ENCODE data around the gene FUT1. TPM values are rescaled to one million over a fixed set of nuclear protein-coding genes. Genes with fewer than 3 reads are reported as not detected.

FUT1 gene
- total and polyA plus RNA-seq, 9 of the 15 experiments (the other 6 are each of a cell fraction or from before 2014, with no cell fraction given): 2.3 to 18.5 (median 8.8) TPM

GRCh38 chr19:48720613-48721296, 31.7 kb downstream of the FUT1 start (continued):
- TF ChIP-seq MGA (IDR thresholded peaks at IDR 0.05): no peak
- peak; percentile 95 for TF ChIP-seq CXXC5 (CRISPR knock-in tag; IDR thresholded peaks at IDR 0.05)
- TF ChIP-seq ZNF24 (IDR thresholded peaks at IDR 0.05): peak; percentile 80
- peak; percentile 77; the same call in 1 of the 2 replicates for TF ChIP-seq E2F3 (CRISPR knock-in tag; IDR thresholded peaks at IDR 0.05)
- TF ChIP-seq MBD2 (IDR thresholded peaks at IDR 0.05; ENCODE audit: borderline replicate concordance, low read depth): peak; percentile 95
- peak; percentile 94 for TF ChIP-seq RFX1 (IDR thresholded peaks at IDR 0.05)
- TF ChIP-seq ZNF644 (tag; IDR thresholded peaks at IDR 0.05; ENCODE audit: low read depth): peak; percentile 86; the same call in 1 of the 2 replicates
- TF ChIP-seq NFYB (IDR thresholded peaks at IDR 0.05; ENCODE audit: extremely low read depth, insufficient read length): peak; percentile 97
- no peak for TF ChIP-seq ZNF76 (CRISPR knock-in tag; IDR thresholded peaks at IDR 0.05; ENCODE audit: borderline replicate concordance)
- no peak for TF ChIP-seq PRMT5 (CRISPR knock-in tag; IDR thresholded peaks at IDR 0.05)
- TF ChIP-seq GABPA (tag; conservative IDR thresholded peaks at IDR 0.05; ENCODE audit: low read depth): peak; percentile 53
- TF ChIP-seq NFATC3 (IDR thresholded peaks at IDR 0.05): no peak
- no peak for TF ChIP-seq ID3 (CRISPR knock-in tag; IDR thresholded peaks at IDR 0.05)
- TF ChIP-seq ID3 (tag; IDR thresholded peaks at IDR 0.05): peak; percentile 62; the same call in 1 of the 2 replicates
- TF ChIP-seq FOS (IDR thresholded peaks at IDR 0.05; ENCODE audit: extremely low read depth, insufficient read length): peak; percentile 89
- no peak for TF ChIP-seq PCBP1 (IDR thresholded peaks at IDR 0.05; ENCODE audit: low read depth, low read length, poor library complexity, severe bottlenecking)
- TF ChIP-seq SIX5 (IDR thresholded peaks at IDR 0.05; ENCODE audit: borderline replicate concordance in 1 of 2, insufficient read depth in 1 of 2, low read depth in 1 of 2, low read length in 2 of 2): peak; percentile 97 to 99

Data from K562 (cell line).